HEK293 (cell line): ENCODE measurements around the gene PAQR5.

ENCODE experiments used
- CTCF ChIA-PET: fragments of 350-600 bp; formaldehyde crosslinking; extraction: SDS; loops from one replicate; lab custom pipeline; 2021; ENCODE audit warnings: antibody characterized with exemption; lab: Yijun Ruan, JAX
- POLR2A ChIA-PET: fragments of 300-600 bp; formaldehyde crosslinking; extraction: SDS; loops from one replicate; lab custom pipeline; 2020; ENCODE audit warnings: antibody characterized with exemption, inconsistent platforms; lab: Yijun Ruan, JAX
- H3K27ac ChIP-seq: fragments of 200-500 bp; sonication (Bioruptor generic); 2 replicates; pipeline ENCODE4 v1.5.1; 2014; ENCODE audit warnings: low read depth, low read length, control low read depth, inconsistent platforms; ENCODE audit errors: extremely low read depth
- H3K36me3 ChIP-seq, 2 experiments: fragments of 200-500 bp in 1 of 2; sonication (Bioruptor generic) in 1 of 2; 1 replicate in 1 of 2; 2 replicates in 1 of 2; pipeline ENCODE4 v1.5.1; 2014 to 2017; ENCODE audit warnings: inconsistent platforms in 2 of 2, low read length in 2 of 2; ENCODE audit not compliant: control insufficient read depth in 2 of 2, insufficient read depth in 1 of 2
- H3K4me1 ChIP-seq: fragments of 200-500 bp; sonication (Bioruptor generic); 2 replicates; pipeline ENCODE4 v1.5.1; 2014; ENCODE audit warnings: mild to moderate bottlenecking, low read length, inconsistent platforms; ENCODE audit not compliant: control insufficient read depth, insufficient read depth
- H3K4me3 ChIP-seq: 2 replicates; pipeline ENCODE4 v1.5.1; 2011; ENCODE audit warnings: low read depth, mild to moderate bottlenecking, control low read depth, low read length, moderate library complexity
- H3K9me3 ChIP-seq: fragments of 200-500 bp; sonication (Bioruptor generic); 2 replicates; pipeline ENCODE4 v1.5.1; 2014; ENCODE audit warnings: low read depth, low read length, inconsistent platforms; ENCODE audit not compliant: control insufficient read depth, insufficient read depth
- KLF17 ChIP-seq: fragments of 450-650 bp; formaldehyde crosslinking; IDR thresholded peaks from 2 replicates; pipeline ENCODE4 v1.5.1; 2016; ENCODE audit warnings: missing biosample characterization, missing genetic modification characterization
- TSHZ1 ChIP-seq: fragments of 450-650 bp; formaldehyde crosslinking; IDR thresholded peaks from 2 replicates; pipeline ENCODE4 v1.5.1; 2016; ENCODE audit warnings: missing biosample characterization, missing genetic modification characterization, borderline replicate concordance
- ZBTB20 ChIP-seq: fragments of 450-650 bp; formaldehyde crosslinking; IDR thresholded peaks from 2 replicates; pipeline ENCODE4 v1.5.1; 2016; ENCODE audit warnings: missing biosample characterization, missing genetic modification characterization
- ZBTB49 ChIP-seq: fragments of 450-650 bp; formaldehyde crosslinking; IDR thresholded peaks from 2 replicates; pipeline ENCODE4 v1.5.1; 2016; ENCODE audit warnings: missing biosample characterization, missing genetic modification characterization, low read depth
- ZNF10 ChIP-seq: fragments of 450-650 bp; formaldehyde crosslinking; IDR thresholded peaks from 2 replicates; pipeline ENCODE4 v1.5.1; 2017; ENCODE audit warnings: missing biosample characterization, missing genetic modification characterization
- ZNF140 ChIP-seq: fragments of 450-650 bp; formaldehyde crosslinking; IDR thresholded peaks from 2 replicates; pipeline ENCODE4 v1.5.1; 2016; ENCODE audit warnings: missing biosample characterization, missing genetic modification characterization
- ZNF169 ChIP-seq: fragments of 450-650 bp; formaldehyde crosslinking; IDR thresholded peaks from 2 replicates; pipeline ENCODE4 v1.5.1; 2016; ENCODE audit warnings: missing biosample characterization, missing genetic modification characterization
- ZNF221 ChIP-seq: fragments of 450-650 bp; formaldehyde crosslinking; IDR thresholded peaks from 2 replicates; pipeline ENCODE4 v1.5.1; 2017; ENCODE audit warnings: missing biosample characterization, missing genetic modification characterization, borderline replicate concordance
- ZNF266 ChIP-seq: fragments of 450-650 bp; formaldehyde crosslinking; IDR thresholded peaks from 2 replicates; pipeline ENCODE4 v1.5.1; 2016; ENCODE audit warnings: missing biosample characterization, missing genetic modification characterization, low read depth
- ZNF501 ChIP-seq: fragments of 450-650 bp; formaldehyde crosslinking; IDR thresholded peaks from 2 replicates; pipeline ENCODE4 v1.5.1; 2016; ENCODE audit warnings: missing biosample characterization, missing genetic modification characterization
- ZNF510 ChIP-seq: fragments of 450-650 bp; formaldehyde crosslinking; IDR thresholded peaks from 2 replicates; pipeline ENCODE4 v1.5.1; 2018; ENCODE audit warnings: mild to moderate bottlenecking, missing genetic modification characterization, missing biosample characterization; ENCODE audit not compliant: insufficient replicate concordance
- ZNF529 ChIP-seq: fragments of 450-650 bp; formaldehyde crosslinking; IDR thresholded peaks from 2 replicates; pipeline ENCODE4 v1.5.1; 2017; ENCODE audit warnings: missing genetic modification characterization, missing biosample characterization; ENCODE audit not compliant: insufficient replicate concordance
- ZNF639 ChIP-seq: fragments of 450-650 bp; formaldehyde crosslinking; IDR thresholded peaks from 2 replicates; pipeline ENCODE4 v1.5.1; 2016; ENCODE audit warnings: missing biosample characterization, missing genetic modification characterization
- ZNF76 ChIP-seq: fragments of 450-650 bp; formaldehyde crosslinking; IDR thresholded peaks from 2 replicates; pipeline ENCODE4; 2016; ENCODE audit warnings: low read depth, missing biosample characterization, missing genetic modification characterization, borderline replicate concordance
- ZNF777 ChIP-seq: fragments of 450-650 bp; formaldehyde crosslinking; IDR thresholded peaks from 2 replicates; pipeline ENCODE4 v1.5.1; 2017; ENCODE audit warnings: missing biosample characterization, missing genetic modification characterization, borderline replicate concordance
- ZSCAN30 ChIP-seq: fragments of 450-650 bp; IDR thresholded peaks from 2 replicates; pipeline ENCODE4 v1.5.1; 2018; ENCODE audit warnings: missing biosample characterization, mild to moderate bottlenecking, missing genetic modification characterization, moderate library complexity

Gene PAQR5

GRCh38 chr15:69375151-69375790 is 76.6 kb downstream of the PAQR5 start:
- no peaks in the 10 kb centered on the region for H3K9me3 ChIP-seq
- ChIA-PET POLR2A (no interaction called here), CTCF (no interaction called here)
- no peak overlapping the region for H3K4me3 ChIP-seq
- H3K36me3 ChIP-seq, result no peaks in the 10 kb centered on the region
- TF ChIP-seq TSHZ1 (tag by site-specific recombination) (no peak), ZNF221 (tag by site-specific recombination) (no peak), ZNF76 (tag by site-specific recombination) (no peak), ZNF169 (tag by site-specific recombination) (no peak), ZNF529 (no peak), ZNF140 (no peak), ZNF10 (tag by site-specific recombination) (no peak), ZBTB20 (tag by site-specific recombination) (no peak), ZNF639 (tag by site-specific recombination) (no peak), ZNF266 (no peak), KLF17 (no peak), ZNF501 (tag by site-specific recombination) (no peak), ZNF510 (no peak), ZSCAN30 (tag by site-specific recombination) (no peak), ZBTB49 (tag by site-specific recombination) (no peak), ZNF777 (tag by site-specific recombination) (no peak)
- no peak overlapping the region for H3K27ac ChIP-seq
- H3K4me1 ChIP-seq, result no peaks in the 10 kb centered on the region
